BLaER1 treated with 17β-estradiol and CSF1 and Interleukin-3, amounts not matched to agents 10 nM and 100 nM (cell line): ENCODE data around the gene ALKBH4.

Source experiments
- H3K27ac ChIP-seq, 11 experiments: shearing (Covaris generic); formaldehyde crosslinking; 2 replicates each; pipeline ENCODE4 v1.8.1; 2022
- H3K27me3 ChIP-seq, 11 experiments: shearing (Covaris generic); formaldehyde crosslinking; 2 replicates each; pipeline ENCODE4 v1.8.1; 2022
- H3K36me3 ChIP-seq, 11 experiments: shearing (Covaris generic); formaldehyde crosslinking; 2 replicates each; pipeline ENCODE4 v1.8.1; 2022
- H3K4me1 ChIP-seq, 10 experiments: shearing (Covaris generic); formaldehyde crosslinking; 2 replicates each; pipeline ENCODE4 v1.8.1; 2022
- H3K4me2 ChIP-seq, 11 experiments: shearing (Covaris generic); formaldehyde crosslinking; 2 replicates each; pipeline ENCODE4 v1.8.1; 2022
- H3K4me3 ChIP-seq, 10 experiments: shearing (Covaris generic); formaldehyde crosslinking; 2 replicates each; pipeline ENCODE4 v1.8.1; 2022
- H3K9ac ChIP-seq, 11 experiments: shearing (Covaris generic); formaldehyde crosslinking; 2 replicates each; pipeline ENCODE4 v1.8.1; 2022
- H3K9me3 ChIP-seq, 11 experiments: shearing (Covaris generic); formaldehyde crosslinking; replicated peaks in 1 of 11; 2 replicates each; pipeline ENCODE4 v1.8.1; 2022
- H4K20me1 ChIP-seq, 11 experiments: shearing (Covaris generic); formaldehyde crosslinking; 2 replicates each; pipeline ENCODE4 v1.8.1; 2022
- Cebpa-rat ChIP-seq, 11 experiments: shearing (Covaris generic); IDR thresholded peaks; 2 replicates each; pipeline ENCODE4 v1.8.1; 2022

ALKBH4 gene

DNA sequence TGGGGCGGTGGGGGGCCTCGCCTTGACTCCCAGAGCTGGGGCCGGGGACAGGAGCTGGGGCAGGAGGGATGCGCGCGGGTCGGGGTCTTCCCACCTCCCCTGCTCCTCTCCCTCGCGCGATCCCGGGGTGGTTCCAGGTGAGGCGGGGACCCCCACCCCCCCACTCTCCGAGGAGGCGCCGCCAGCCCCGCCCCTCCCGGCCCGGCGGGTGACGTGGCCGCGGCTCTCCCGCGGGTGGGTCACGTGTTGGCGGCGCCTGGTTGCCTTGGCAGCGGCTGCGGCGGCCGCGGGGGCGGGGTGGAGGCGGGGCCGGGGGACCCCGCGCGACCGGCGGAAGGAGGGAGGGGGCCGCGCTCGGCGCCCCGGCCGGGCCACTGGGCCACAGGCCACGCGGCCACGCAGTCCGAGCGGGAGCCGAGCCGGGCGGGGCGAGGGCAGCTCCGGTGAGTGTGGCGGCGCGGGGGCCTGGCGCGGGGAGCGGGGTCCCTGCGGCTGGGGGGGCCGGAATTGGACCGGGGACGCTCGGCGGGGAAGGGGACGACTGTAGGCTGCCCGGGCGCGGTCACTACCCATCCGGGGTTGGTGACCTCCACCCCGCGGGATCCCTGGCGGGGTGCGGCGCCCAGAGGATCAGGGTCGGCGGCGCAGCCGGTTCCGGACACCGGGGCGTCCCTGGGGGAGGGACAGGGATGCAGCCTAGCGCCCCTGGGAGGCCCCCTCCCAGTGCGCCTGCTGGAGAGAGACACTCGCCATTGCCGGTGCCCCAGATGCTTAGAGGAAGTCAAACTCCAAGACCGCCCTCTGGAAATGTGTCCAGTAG, 31.2 kb downstream of the ALKBH4 start, which contains the start of gene ORAI2:
Gene ORAI2, plus strand, starts transcription at position 357 of the 820 bp plus-strand sequence. CDS start 5,382 bp downstream, outside the sequence.
- H3K9me3 ChIP-seq = no peaks in the 10 kb centered on the region
- peaks cover 62 to 90% (median 88%) of the 10 kb centered on the region in 10 experiments for H3K4me1 ChIP-seq
- no peaks in the 10 kb centered on the region for H3K27me3 ChIP-seq
- TF ChIP-seq Cebpa-rat (IDR thresholded peaks at IDR 0.05) = no peak
- H3K36me3 ChIP-seq = peaks cover 20 to 29% (median 28%) of the 10 kb centered on the region in 11 experiments
- H3K4me2 ChIP-seq = peak within 1 kb of the TSS; percentile 95 to 99 (median 98)
- peak within 1 kb of the TSS; percentile 87 to 98 (median 93) for H3K9ac ChIP-seq
- H4K20me1 ChIP-seq = peaks cover 0 to 26% (median 6%) of the 10 kb centered on the region in 11 experiments; a peak in 10 of 22 replicates
- peak within 1 kb of the TSS; percentile 72 to 99 (median 95) for H3K27ac ChIP-seq
- peak within 1 kb of the TSS; percentile 74 to 98 (median 94) for H3K4me3 ChIP-seq

DNA sequence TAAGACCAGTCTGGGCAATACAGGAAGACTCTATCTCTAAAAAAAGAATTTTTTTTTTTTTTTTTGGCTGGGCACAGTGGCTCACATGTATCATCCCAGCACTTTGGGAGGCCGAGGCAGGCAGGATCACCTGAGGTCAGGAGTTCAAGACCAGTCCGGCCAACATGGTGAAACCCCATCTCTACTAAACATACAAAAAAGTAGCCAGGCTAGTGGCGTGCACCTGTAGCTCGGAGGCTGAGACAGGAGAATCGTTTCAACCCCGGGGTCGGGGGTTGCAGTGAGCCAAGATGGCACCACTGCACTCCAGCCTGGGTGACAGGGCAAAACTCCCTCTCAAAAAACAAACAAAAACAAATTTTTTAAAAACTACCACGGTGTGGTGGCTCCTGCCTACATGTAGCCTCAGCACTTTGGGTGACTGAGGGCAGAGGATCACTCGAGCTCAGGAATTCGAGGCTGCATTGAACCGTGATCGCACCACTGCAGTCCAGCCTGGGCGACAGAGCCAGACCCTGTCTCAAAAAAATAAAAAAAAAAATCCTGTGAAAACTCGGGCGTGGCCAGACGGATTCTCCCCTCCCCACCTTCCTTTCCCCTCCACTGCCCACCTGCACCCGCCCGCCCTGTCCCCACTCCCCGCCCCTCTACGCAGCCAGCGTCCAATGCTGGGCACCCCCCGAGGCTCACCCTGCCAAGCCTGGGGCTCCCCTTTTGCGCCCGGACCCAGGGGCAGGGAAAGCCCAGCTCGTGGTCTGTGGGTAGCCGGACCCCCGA, 32.0 kb downstream of the ALKBH4 start:
- TF ChIP-seq Cebpa-rat (IDR thresholded peaks at IDR 0.05) = no peak
- H3K36me3 ChIP-seq = peaks cover 12 to 26% (median 20%) of the 10 kb centered on the region in 11 experiments
- H4K20me1 ChIP-seq = peaks cover 0 to 26% (median 6%) of the 10 kb centered on the region in 11 experiments; a peak in 10 of 22 replicates
- peak overlapping the region; percentile 68 to 99 (median 95) for H3K27ac ChIP-seq
- peaks cover 70 to 91% (median 88%) of the 10 kb centered on the region in 10 experiments for H3K4me1 ChIP-seq
- peak overlapping the region; percentile 74 to 98 (median 94) for H3K4me3 ChIP-seq
- peak overlapping the region; percentile 94 to 99 (median 98) for H3K4me2 ChIP-seq
- no peaks in the 10 kb centered on the region for H3K27me3 ChIP-seq
- no peaks in the 10 kb centered on the region for H3K9me3 ChIP-seq
- peak overlapping the region; percentile 87 to 98 (median 93) for H3K9ac ChIP-seq

DNA sequence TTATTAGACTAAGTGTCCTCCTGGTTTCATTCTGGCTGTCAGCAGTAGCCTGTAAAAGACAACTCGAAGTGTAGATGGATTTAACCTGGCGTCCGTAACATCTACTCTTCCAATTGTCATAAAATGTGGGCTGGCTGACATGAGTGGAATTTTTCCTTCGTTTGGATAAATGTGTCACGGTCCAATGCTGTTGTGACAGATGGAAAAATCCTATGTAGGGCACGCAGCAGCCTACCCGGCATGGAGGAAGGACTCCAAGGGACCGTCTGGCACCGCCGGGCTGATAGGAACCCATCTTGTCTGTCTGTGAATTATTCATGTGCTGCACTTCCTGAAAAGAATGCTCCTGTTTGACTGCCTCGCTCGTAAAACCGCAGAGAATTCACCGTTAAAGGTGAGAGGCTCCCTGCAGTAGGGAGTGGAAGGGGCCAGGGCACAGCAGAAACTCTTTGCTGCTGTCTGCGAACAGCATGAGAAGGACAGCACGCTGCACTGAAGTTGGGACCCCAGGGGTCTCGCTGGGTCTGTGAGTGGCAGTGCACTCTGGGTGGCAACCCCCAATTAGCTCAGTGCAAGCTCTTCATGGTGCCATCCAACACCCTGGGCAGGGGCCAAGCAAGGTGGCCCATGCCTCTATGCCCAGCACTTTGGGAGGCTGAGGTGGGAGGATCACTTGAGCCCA, 32.9 kb downstream of the ALKBH4 start:
- no peak for TF ChIP-seq Cebpa-rat (IDR thresholded peaks at IDR 0.05)
- peak overlapping the region; percentile 31 to 99 (median 95); a peak in 21 of 22 replicates for H3K27ac ChIP-seq
- peak overlapping the region in 3 of 10 experiments; percentile 6 to 21 (median 16); a peak in 3 of 20 replicates for H3K4me3 ChIP-seq
- H3K4me1 ChIP-seq = peaks cover 78 to 91% (median 90%) of the 10 kb centered on the region in 10 experiments
- peak overlapping the region; percentile 94 to 99 (median 98) for H3K4me2 ChIP-seq
- no peaks in the 10 kb centered on the region for H3K9me3 ChIP-seq
- peak overlapping the region; percentile 10 to 98 (median 93); a peak in 21 of 22 replicates for H3K9ac ChIP-seq
- peaks cover 3 to 23% (median 11%) of the 10 kb centered on the region in 11 experiments for H3K36me3 ChIP-seq
- no peaks in the 10 kb centered on the region for H3K27me3 ChIP-seq
- peaks cover 0 to 25% (median 6%) of the 10 kb centered on the region in 11 experiments; a peak in 10 of 22 replicates for H4K20me1 ChIP-seq

DNA sequence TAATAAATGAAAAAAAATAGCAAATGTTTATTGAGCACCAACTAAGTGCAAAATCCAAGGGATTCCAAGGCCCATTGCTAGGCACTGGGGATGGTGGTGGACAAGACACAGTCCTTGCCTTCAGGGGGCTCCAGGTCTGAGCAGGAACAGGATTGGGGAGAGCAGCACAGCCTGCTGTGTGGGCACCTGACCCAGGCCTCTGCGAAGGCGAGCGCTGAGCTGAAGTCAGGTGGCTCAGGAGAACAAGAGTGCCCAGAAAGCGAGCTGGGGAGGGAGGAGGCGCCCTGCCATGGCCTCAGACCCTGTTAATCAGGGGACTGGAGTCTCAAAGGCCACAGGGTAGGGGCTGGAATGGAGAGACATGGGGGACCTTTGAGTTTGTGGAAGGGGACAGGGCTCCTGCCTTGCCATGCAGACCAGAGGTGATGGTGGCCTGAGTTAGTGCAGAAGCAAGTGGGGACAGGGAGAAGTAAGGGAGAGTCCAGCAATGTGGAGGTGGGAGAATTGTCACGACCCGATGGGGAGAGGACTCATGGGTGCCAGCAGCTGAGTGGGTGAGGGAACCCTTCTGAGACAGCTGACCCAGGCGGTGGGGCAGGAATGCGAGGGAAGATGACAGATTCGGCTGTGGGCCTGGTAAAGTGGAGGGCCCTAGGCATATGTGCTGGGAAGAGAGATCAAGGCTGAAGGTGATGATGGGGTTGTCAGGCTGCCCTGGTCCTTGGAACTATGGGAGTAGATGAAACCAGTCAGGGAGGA, 35.3 kb downstream of the ALKBH4 start:
- peaks cover 89 to 91% (median 90%) of the 10 kb centered on the region in 10 experiments for H3K4me1 ChIP-seq
- peak overlapping the region; percentile 71 to 98 (median 94) for H3K4me2 ChIP-seq
- H3K27ac ChIP-seq = peak overlapping the region; percentile 47 to 99 (median 95); a peak in 21 of 22 replicates
- peak overlapping the region in 8 of 11 experiments; percentile 43 to 98 (median 94); a peak in 16 of 22 replicates for H3K9ac ChIP-seq
- peaks cover 0 to 18% (median 7%) of the 10 kb centered on the region in 11 experiments; a peak in 10 of 22 replicates for H3K36me3 ChIP-seq
- no peak overlapping the region for H3K4me3 ChIP-seq
- H4K20me1 ChIP-seq = peaks cover 0 to 3% (median 0%) of the 10 kb centered on the region in 11 experiments; a peak in 3 of 22 replicates
- no peaks in the 10 kb centered on the region for H3K27me3 ChIP-seq
- no peaks in the 10 kb centered on the region for H3K9me3 ChIP-seq
- TF ChIP-seq Cebpa-rat (IDR thresholded peaks at IDR 0.05) = no peak

DNA sequence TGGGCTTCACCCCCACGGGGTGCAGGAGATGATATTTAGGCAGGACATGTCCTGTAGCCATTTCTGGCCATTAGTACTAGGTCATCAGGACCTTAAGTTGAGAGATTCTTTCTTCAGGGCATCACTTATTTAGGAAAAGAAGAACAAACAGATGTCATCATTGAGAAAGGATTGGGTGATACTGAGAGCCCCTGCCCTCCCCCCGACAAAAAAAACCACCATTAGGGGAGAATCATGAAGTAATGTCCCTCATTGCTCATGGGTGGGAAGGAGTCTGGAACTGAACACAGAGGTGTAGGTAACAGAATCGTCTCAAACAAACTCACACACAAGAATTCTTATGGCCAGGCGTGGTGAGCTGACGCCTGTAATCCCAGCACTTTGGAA, 37.7 kb downstream of the ALKBH4 start:
- Histone ChIP-seq H3K4me3 (peak overlapping the region; percentile 24 to 57 (median 47); a peak in 17 of 20 replicates), H3K9me3 (no peaks in the 10 kb centered on the region)
- no peak for TF ChIP-seq Cebpa-rat (IDR thresholded peaks at IDR 0.05)

DNA sequence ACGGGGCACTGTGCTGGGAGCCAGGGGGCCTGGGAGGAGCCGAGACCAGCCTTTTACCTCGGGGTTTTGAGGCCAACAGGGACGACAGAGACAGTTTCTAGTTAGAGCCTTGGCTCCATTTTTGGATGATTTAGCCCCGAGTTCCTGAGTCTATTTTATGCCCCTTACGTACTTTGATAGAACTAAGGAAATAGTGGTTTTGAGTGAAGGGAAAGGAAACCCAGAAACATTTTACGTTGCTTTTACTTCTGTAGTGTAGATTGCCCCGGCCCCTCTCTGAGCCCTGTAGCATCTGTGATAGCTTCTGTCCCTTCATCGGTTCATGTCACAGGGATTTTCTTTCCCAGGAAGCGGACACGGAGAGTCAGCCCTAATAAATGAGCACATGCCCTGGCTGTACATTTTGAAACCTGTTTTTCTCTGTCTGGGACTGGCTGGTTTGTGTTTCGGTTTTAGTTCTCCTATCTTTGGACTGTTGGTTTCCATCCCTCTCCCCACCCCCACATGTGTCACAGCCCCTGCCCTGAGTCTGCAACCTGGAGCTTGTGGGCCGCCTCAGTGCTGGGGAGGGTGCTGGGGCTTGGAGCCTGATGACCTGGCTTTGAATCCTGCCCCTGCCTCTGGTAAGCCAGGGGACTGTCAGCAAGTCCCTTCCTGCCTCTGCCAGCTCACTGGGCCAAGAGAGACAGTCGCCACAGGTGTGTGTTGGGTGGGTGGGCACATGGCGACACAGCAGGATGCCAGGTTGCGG, 38.2 kb downstream of the ALKBH4 start:
- no peaks in the 10 kb centered on the region for H3K9me3 ChIP-seq

More for the DNA sequence above, 37.7 kb downstream of the ALKBH4 start:
- no peaks in the 10 kb centered on the region for H3K27me3 ChIP-seq
- H3K4me2 ChIP-seq = peak overlapping the region; percentile 86 to 98 (median 94)
- H3K9ac ChIP-seq = peak overlapping the region; percentile 77 to 90 (median 84); a peak in 21 of 22 replicates
- peaks cover 0 to 24% (median 12%) of the 10 kb centered on the region in 11 experiments; a peak in 12 of 22 replicates for H3K36me3 ChIP-seq
- peak overlapping the region; percentile 91 to 99 (median 95) for H3K27ac ChIP-seq
- no peaks in the 10 kb centered on the region; a peak in 1 of 22 replicates for H4K20me1 ChIP-seq
- peaks cover 85 to 99% (median 97%) of the 10 kb centered on the region in 10 experiments for H3K4me1 ChIP-seq

More for the DNA sequence above, 38.2 kb downstream of the ALKBH4 start:
- peak overlapping the region; percentile 86 to 98 (median 94) for H3K4me2 ChIP-seq
- H3K4me1 ChIP-seq = peaks cover 83 to 99% (median 96%) of the 10 kb centered on the region in 10 experiments
- H3K4me3 ChIP-seq = peak overlapping the region; percentile 24 to 57 (median 47); a peak in 19 of 20 replicates
- peak overlapping the region; percentile 77 to 90 (median 84) for H3K9ac ChIP-seq
- H4K20me1 ChIP-seq = no peaks in the 10 kb centered on the region; a peak in 1 of 22 replicates
- peak overlapping the region; percentile 91 to 99 (median 95) for H3K27ac ChIP-seq
- H3K27me3 ChIP-seq = no peaks in the 10 kb centered on the region
- peaks cover 0 to 29% (median 17%) of the 10 kb centered on the region in 11 experiments; a peak in 13 of 22 replicates for H3K36me3 ChIP-seq
- TF ChIP-seq Cebpa-rat (IDR thresholded peaks at IDR 0.05) = 0 out of 22 replicates have a peak, but pooled peaks of 1 of the 11 experiments have one; percentile 8
